ENCODE results near the gene NRL. TPM values are rescaled to one million over a fixed set of nuclear protein-coding genes. Genes with fewer than 3 reads are reported as not detected.
A peak's percentile ranks its signal among the peaks of the same experiment; 100 is the strongest.

The NRL gene
- total RNA-seq, 1 experiment from 2014 or later: 3.1 TPM

GRCh38 chr14:24080888-24081738 lies 33.6 kb downstream of the NRL start:
- peak; percentile 76 for DNase-seq (ENCODE audit: low read depth)

- DNase-seq (ENCODE audit: low read depth): no peak
Measured at GRCh38 chr14:24080142-24080530, 34.6 kb downstream of the NRL start.

- no peak for DNase-seq (ENCODE audit: low read depth)
Measured at GRCh38 chr14:24079491-24080141, 35.1 kb downstream of the NRL start.

GRCh38 chr14:24078146-24078545 lies 36.6 kb downstream of the NRL start:
- DNase-seq (ENCODE audit: low read depth): no peak

GRCh38 chr14:24077086-24077485 lies 37.7 kb downstream of the NRL start:
- DNase-seq (ENCODE audit: low read depth): no peak

- DNase-seq (ENCODE audit: low read depth): no peak
Measured at GRCh38 chr14:24076302-24076601, 38.5 kb downstream of the NRL start.

GRCh38 chr14:24075485-24076301 lies 39.1 kb downstream of the NRL start:
- DNase-seq (ENCODE audit: low read depth): no peak

- DNase-seq (ENCODE audit: low read depth): no peak
Measured at GRCh38 chr14:24074625-24075484, 39.9 kb downstream of the NRL start.

GRCh38 chr14:24072881-24073877 lies 41.6 kb downstream of the NRL start:
- DNase-seq (ENCODE audit: low read depth): no peak

- no peak for DNase-seq (ENCODE audit: low read depth)
Measured at GRCh38 chr14:24072436-24072835, 42.3 kb downstream of the NRL start.

- no peak for DNase-seq (ENCODE audit: low read depth)
Measured at GRCh38 chr14:24071836-24072430, 42.8 kb downstream of the NRL start.

- DNase-seq (ENCODE audit: low read depth): no peak
Measured at GRCh38 chr14:24071144-24071697, 43.5 kb downstream of the NRL start, which contains the start of gene CPNE6. CPNE6 (plus strand) TSS chr14:24071562; CDS start chr14:24072937, 1,375 bp downstream.

GRCh38 chr14:24070285-24071143 lies 44.2 kb downstream of the NRL start:
- DNase-seq (ENCODE audit: low read depth): no peak

- DNase-seq (ENCODE audit: low read depth): no peak
Measured at GRCh38 chr14:24069411-24069735, 45.4 kb downstream of the NRL start.

- no peak for DNase-seq (ENCODE audit: low read depth)
Measured at GRCh38 chr14:24068711-24069410, 45.9 kb downstream of the NRL start.

- no peak for DNase-seq (ENCODE audit: low read depth)
Measured at GRCh38 chr14:24067133-24068082, 47.3 kb downstream of the NRL start.
